Brain pericyte (primary cell): Measurements from ENCODE around the gene PROX2.

Experiments used
- DNase-seq: peaks from one replicate; pipeline ENCODE4 v3.0.0-alpha.2; 2012; ENCODE audit warnings: low read depth, low spot score

The PROX2 gene

DNA sequence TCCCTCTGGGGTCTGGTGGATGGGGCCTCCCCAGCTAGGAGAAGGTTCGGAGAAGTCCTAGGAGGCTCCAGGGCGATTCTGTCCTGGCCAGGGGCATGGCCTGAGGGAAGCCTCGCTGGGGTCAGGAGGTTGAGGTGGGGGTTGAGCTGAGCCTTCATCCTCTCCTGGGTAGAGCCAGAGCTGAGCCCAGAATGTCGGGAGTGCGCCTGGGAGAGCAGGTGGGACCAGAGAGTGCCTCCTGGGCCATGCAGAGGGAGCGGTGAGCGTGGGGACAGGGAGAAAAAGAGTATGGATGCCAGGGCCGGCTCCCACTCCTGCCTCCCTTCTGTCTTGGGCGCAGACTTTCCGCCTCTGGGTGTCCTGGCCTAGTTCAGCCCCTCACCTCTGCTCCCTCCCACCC, 34.0 kb upstream of the PROX2 start:
- no peak for DNase-seq

- DNase-seq: no peak
Observed at GRCh38 chr14:74909501-74909900, 33.6 kb upstream of the PROX2 start.

DNA sequence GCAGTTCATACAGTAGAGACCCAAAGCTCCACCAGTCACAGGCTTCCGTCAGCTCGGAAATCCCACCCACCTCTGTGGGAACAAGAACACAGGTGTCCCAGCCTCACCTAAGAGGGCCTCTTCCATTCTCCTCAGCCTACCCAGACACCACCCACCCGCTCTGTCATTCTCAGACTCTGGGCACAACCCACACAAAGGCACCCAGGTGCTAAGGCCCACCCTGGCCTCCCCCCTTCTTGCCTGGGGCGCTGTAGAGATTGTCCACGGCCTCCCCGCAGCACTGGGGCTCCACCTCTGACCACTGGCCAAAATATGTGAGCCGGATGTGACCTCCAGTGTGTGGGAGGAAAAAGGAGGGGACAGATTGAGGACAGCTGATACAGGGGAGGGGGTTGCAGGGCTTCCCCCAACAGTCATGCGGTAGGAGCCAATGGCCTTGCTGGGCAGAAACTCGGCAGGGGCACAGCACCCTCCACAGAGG, 33.0 kb upstream of the PROX2 start:
- no peak for DNase-seq

DNA sequence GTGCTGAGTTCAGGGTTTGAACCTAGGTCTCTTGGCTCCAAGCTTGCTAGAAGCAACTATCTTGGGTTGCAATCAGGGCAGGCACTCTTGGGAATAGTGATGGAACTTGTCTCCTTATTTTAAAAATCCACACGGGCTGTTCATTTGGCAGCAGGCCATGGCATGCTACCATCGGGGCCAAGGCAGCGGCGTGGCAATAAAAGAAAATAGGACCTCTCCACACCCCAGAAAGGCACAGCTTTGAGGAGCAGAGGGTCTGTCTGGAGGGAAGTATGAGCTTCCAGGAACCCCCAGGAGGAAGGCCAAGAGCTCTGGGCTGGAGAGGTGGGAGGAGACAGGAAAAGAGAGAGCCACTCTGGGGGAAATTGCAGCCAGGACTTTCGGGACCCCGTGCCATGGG, 31.8 kb upstream of the PROX2 start:
- no peak for DNase-seq

GRCh38 chr14:74906925-74907521, 31.1 kb upstream of the PROX2 start:
- DNase-seq: no peak

- DNase-seq: no peak
Observed at GRCh38 chr14:74905595-74906142, 29.7 kb upstream of the PROX2 start.

GRCh38 chr14:74904635-74905503, 28.9 kb upstream of the PROX2 start:
- no peak for DNase-seq

DNA sequence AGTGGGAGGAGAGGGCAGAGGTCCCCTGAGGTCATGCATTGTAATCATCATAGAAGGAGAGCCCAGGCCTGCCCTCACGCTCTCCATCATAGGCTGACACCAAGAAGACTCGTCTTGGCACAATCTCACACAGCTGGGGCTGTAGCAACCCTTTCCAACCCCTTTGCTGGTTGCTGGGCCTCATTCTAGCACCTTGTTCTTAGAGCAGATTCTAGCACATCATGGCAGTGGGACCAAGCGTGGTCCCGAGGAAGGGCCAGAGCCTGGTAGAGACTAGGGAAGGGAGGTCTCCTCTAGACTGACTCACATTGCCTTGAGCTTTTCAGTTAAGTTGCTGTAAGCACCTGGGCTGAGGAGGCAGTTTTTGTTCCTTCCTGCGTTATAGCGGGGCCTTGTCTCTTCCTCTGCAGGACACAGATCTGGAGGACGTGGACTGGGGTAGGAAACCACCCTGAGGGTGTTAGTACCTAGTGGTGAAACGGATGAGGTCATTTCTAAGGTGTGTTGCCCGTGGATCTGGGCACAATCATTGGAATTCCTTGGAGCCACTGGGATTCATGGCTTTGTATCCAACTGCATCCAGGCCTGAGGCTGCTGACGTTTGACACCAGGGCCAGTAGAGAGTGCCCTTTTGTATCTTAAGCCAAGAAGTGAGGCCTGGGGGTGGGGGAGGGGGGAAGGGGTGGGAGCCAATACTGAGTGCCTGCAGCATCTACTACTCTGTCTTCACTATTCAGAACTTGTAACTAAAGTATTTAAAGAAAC, 27.2 kb upstream of the PROX2 start:
- DNase-seq: no peak

GRCh38 chr14:74898694-74899093, 22.7 kb upstream of the PROX2 start:
- no peak for DNase-seq

DNA sequence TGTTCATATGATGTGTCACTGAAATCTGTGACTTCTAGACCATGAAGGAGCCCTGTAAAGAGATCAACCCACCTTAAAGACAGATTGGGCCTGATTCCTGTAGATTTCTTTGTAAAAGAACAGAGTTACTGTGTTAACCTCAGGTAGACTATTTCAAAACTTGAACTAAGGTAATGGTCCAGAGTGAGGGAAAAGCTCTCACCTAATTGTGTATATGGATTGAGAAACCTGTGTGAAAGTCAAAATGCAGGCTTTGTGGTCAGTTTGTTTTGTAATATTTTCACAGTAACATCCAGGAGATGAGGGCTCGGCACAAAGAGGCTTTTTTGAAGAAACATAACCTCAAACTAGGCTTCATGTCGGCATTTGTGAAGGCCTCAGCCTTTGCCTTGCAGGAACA, 22.1 kb upstream of the PROX2 start:
- no peak for DNase-seq

GRCh38 chr14:74897642-74898041, 21.7 kb upstream of the PROX2 start:
- DNase-seq: no peak

GRCh38 chr14:74896400-74896799, 20.5 kb upstream of the PROX2 start:
- DNase-seq: no peak

DNA sequence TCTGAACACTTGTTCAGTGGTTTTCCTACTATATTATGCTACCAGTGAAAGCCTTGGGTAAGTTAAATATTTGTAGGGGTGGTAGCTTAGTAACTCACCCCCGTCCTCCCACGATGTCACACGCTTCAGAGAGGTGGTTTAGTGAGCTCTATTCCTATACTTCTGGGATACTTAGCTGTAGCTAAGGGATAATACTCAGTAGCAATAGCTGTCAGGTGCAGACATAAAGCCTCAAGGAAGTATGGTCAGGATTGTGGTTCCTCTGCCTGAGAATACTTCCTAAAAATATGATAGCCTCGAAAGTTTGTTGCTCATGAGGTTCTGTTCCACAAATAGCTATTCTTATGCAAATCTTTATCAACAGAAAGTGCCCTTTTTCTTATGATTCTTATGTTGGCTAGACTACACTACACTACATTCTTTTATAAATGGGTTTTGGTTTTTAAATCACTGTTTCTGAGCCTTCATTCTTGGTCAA, 17.7 kb upstream of the PROX2 start:
- DNase-seq: no peak

- DNase-seq: no peak
Observed at GRCh38 chr14:74892745-74893144, 16.8 kb upstream of the PROX2 start.

DNA sequence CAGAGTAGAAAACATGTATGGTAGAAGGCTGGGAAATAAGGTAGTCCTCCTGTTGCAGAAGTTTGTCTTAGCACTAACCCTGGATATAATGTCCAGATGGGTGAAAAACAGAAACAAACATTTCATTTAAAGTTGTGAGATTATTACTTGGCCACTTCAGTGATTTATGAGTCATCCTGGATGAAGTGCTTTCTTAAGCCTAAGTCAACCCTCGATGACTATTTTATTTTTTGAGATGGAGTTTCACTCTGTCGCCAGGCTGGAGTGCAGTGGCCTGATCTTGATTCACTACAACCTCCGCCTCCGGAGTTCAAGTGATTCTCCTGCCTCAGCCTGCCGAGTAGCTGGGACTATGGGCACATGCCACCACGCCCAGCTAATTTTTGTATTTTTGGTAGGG, 15.9 kb upstream of the PROX2 start:
- DNase-seq: no peak

GRCh38 chr14:74890262-74890661, 14.3 kb upstream of the PROX2 start:
- DNase-seq: no peak

GRCh38 chr14:74888164-74889158, 12.5 kb upstream of the PROX2 start:
- DNase-seq: no peak

DNA sequence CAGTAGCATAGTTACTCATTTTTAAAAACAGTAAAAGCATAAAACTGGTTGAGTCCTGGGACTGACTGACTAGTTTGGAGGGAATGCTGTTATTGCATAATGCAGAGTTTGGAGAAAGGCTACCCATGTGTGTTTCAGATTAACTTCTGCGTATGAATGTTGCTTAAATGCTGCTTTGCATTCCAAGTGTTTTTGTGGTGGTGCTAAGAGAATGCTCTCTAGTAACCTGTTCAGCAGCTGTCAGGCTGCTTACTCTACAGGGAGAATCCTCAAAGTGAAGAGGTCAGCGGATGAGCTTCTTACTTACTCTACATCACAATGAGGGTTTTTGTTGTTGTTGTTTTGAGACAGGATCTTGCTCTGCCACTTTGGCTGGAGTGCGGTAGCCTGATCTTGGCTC, 10.1 kb upstream of the PROX2 start:
- DNase-seq: no peak

DNA sequence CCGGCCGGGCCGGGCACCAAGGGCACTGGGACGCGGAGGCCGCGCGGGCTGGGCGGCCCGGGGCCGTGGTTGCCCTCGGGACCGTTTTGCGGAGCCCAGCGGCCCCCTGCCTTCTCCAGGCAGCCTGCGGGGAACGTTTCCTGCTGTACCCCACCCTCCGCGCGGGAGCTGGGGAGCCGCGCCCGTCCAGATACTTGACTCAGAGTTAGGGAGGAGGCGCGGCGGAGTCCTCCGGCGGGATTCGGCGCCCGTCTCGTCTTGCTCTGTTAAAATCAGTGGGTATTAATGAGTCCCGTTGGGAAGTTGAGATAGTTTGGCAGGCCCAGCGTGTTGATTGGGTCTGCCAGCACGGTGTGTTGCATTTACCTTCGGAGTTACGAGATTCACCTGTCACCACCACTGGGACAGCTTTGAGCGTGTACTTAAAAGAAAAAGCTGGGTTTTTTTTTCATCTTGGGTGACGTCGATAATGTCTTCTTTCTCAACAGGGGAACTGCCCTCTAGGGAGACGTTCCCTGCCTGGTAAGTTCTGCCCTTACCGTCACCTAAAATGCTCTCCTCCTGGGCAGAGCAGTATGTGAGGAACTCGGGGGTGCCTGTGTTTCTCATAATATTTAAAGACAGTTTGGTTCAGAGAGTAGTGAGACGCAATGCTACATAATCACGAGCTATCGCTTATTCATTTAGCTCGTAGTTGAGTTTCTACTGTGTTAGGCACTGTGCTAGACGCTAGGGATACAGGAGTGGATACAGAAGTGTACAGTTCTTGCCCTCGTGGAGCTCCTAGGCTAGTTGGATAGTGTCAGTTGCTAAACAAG, 6.4 kb upstream of the PROX2 start:
- DNase-seq: no peak
